Neural cell (in vitro differentiated cells): ENCODE data around the gene AGAP3. TPM values are rescaled to one million over a fixed set of nuclear protein-coding genes. Genes with fewer than 3 reads are reported as not detected.

ENCODE experiments used
- H2AFZ ChIP-seq: fragments of 200-600, 300-800 bp; sonication (generic), shearing (Covaris generic); 2 replicates; pipeline ENCODE4 v1.6.0; 2014; ENCODE audit warnings: low read depth, mild to moderate bottlenecking, antibody characterized with exemption, low read length, moderate library complexity
- H3F3A ChIP-seq: fragments of 200-600 bp; shearing (Covaris generic); 2 replicates; pipeline ENCODE4 v1.6.1; 2016; ENCODE audit warnings: mild to moderate bottlenecking, moderate library complexity, mixed read lengths, antibody characterized with exemption, low read length; ENCODE audit not compliant: insufficient read depth, poor library complexity, severe bottlenecking
- H3K27ac ChIP-seq: fragments of 200-600, 300-800 bp; sonication (generic), shearing (Covaris generic); 2 replicates; pipeline ENCODE4 v1.5.1; 2014; ENCODE audit warnings: mild to moderate bottlenecking, low read length, moderate library complexity
- H3K27me3 ChIP-seq: fragments of 300-800, 200-600 bp; sonication (generic), shearing (Covaris generic); 2 replicates; pipeline ENCODE4 v1.6.0; 2014; ENCODE audit warnings: mild to moderate bottlenecking, low read depth, low read length, moderate library complexity; ENCODE audit not compliant: insufficient read depth
- H3K36me3 ChIP-seq: fragments of 300-800, 200-600 bp; sonication (generic), shearing (Covaris generic); 2 replicates; pipeline ENCODE4 v1.5.1; 2014; ENCODE audit warnings: mild to moderate bottlenecking, antibody characterized with exemption, low read length, moderate library complexity; ENCODE audit not compliant: insufficient read depth
- H3K4me2 ChIP-seq: fragments of 300-800, 200-600 bp; sonication (generic), shearing (Covaris generic); 2 replicates; pipeline ENCODE4 v1.6.0; 2014; ENCODE audit warnings: mild to moderate bottlenecking, low read length
- H3K4me3 ChIP-seq: fragments of 300-800, 200-600 bp; sonication (generic), shearing (Covaris generic); 2 replicates; pipeline ENCODE4 v1.5.1; 2014; ENCODE audit warnings: mild to moderate bottlenecking, low read length, moderate library complexity
- H3K79me2 ChIP-seq: fragments of 200-600 bp; shearing (Covaris generic); replicated peaks from 2 replicates; pipeline ENCODE4 v1.6.0; 2014; ENCODE audit warnings: mild to moderate bottlenecking, low read length, moderate library complexity; ENCODE audit not compliant: insufficient read depth
- H3K9ac ChIP-seq: fragments of 300-800, 200-600 bp; sonication (generic), shearing (Covaris generic); 2 replicates; pipeline ENCODE4 v1.6.1; 2016; ENCODE audit warnings: mild to moderate bottlenecking, low read length, mixed read lengths
- H3K9me2 ChIP-seq: fragments of 200-600 bp; shearing (Covaris generic); 2 replicates; pipeline ENCODE4 v1.6.1; 2016; ENCODE audit warnings: mild to moderate bottlenecking, low read length, mixed read lengths; ENCODE audit not compliant: insufficient read depth
- H3K9me3 ChIP-seq: fragments of 200-600, 300-800 bp; sonication (generic), shearing (Covaris generic); 2 replicates; pipeline ENCODE4 v1.6.1; 2016; ENCODE audit warnings: mild to moderate bottlenecking, mixed run types, low read length, moderate library complexity, mixed read lengths
- H4K20me1 ChIP-seq: fragments of 200-600 bp; shearing (Covaris generic); 2 replicates; pipeline ENCODE4 v1.6.1; 2016; ENCODE audit warnings: mild to moderate bottlenecking, mixed run types; ENCODE audit not compliant: insufficient read depth
- EP300 ChIP-seq: fragments of 450-650 bp; conservative IDR thresholded peaks from 2 replicates; pipeline ENCODE4 v1.6.1; 2014; ENCODE audit warnings: antibody characterized with exemption, mild to moderate bottlenecking, moderate library complexity; ENCODE audit not compliant: poor library complexity, severe bottlenecking
- EZH2 ChIP-seq: fragments of 200-600, 300-800 bp; shearing (Covaris generic), sonication (generic); IDR thresholded peaks from 2 replicates; pipeline ENCODE4 v1.6.1; 2014; ENCODE audit warnings: antibody characterized with exemption, low read length, borderline replicate concordance, mild to moderate bottlenecking; ENCODE audit not compliant: insufficient read depth, poor library complexity, severe bottlenecking
- MXI1 ChIP-seq: fragments of 450-650 bp; conservative IDR thresholded peaks from 2 replicates; pipeline ENCODE4 v1.6.1; 2014; ENCODE audit warnings: antibody characterized with exemption, mild to moderate bottlenecking; ENCODE audit not compliant: poor library complexity, severe bottlenecking
- POLR2AphosphoS5 ChIP-seq: IDR thresholded peaks from 2 replicates; pipeline ENCODE4 v1.6.1; 2012
- RAD21 ChIP-seq: fragments of 450-650 bp; conservative IDR thresholded peaks from 2 replicates; pipeline ENCODE4 v1.6.1; 2014; ENCODE audit warnings: antibody characterized with exemption, mild to moderate bottlenecking, moderate library complexity
- REST ChIP-seq: IDR thresholded peaks from 2 replicates; pipeline ENCODE4 v1.6.1; 2012; ENCODE audit warnings: borderline replicate concordance
- SMC3 ChIP-seq: fragments of 450-650 bp; conservative IDR thresholded peaks from 2 replicates; pipeline ENCODE4 v1.6.1; 2014; ENCODE audit warnings: antibody characterized with exemption, mild to moderate bottlenecking, moderate library complexity; ENCODE audit not compliant: poor library complexity
- TAF1 ChIP-seq: IDR thresholded peaks from 2 replicates; pipeline ENCODE4 v1.6.1; 2012; ENCODE audit warnings: low read depth
- polyA plus RNA-seq: library from polyadenylated mRNA; depleted of rRNA; stranded (reverse); fragments of >200 nt; gene quantifications from 2 replicates; pipeline ENCODE4 v1.2.3, GENCODE V29; 2014
- TF ChIP-seq, protein P1 (sequence below): fragments of 450-650 bp; IDR thresholded peaks from 2 replicates; pipeline ENCODE4 v1.5.1; 2014; ENCODE audit warnings: antibody characterized with exemption, mild to moderate bottlenecking, moderate library complexity; ENCODE audit not compliant: poor library complexity, severe bottlenecking

The AGAP3 gene
- polyA plus RNA-seq, 1 donor from 2014 or later = 117 TPM

GRCh38 chr7:151123822-151124464 is 37.7 kb downstream of the AGAP3 start:
- TF ChIP-seq POLR2AphosphoS5 = no peak
- peak; percentile 95 for TF ChIP-seq SMC3
- TF ChIP-seq TAF1 = no peak
- TF ChIP-seq REST = no peak
- peak; percentile 95 for TF ChIP-seq RAD21
- TF ChIP-seq, protein P1, sequence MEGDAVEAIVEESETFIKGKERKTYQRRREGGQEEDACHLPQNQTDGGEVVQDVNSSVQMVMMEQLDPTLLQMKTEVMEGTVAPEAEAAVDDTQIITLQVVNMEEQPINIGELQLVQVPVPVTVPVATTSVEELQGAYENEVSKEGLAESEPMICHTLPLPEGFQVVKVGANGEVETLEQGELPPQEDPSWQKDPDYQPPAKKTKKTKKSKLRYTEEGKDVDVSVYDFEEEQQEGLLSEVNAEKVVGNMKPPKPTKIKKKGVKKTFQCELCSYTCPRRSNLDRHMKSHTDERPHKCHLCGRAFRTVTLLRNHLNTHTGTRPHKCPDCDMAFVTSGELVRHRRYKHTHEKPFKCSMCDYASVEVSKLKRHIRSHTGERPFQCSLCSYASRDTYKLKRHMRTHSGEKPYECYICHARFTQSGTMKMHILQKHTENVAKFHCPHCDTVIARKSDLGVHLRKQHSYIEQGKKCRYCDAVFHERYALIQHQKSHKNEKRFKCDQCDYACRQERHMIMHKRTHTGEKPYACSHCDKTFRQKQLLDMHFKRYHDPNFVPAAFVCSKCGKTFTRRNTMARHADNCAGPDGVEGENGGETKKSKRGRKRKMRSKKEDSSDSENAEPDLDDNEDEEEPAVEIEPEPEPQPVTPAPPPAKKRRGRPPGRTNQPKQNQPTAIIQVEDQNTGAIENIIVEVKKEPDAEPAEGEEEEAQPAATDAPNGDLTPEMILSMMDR = peak; percentile 99
- no peak for TF ChIP-seq EP300
- TF ChIP-seq MXI1 = no peak
- TF ChIP-seq EZH2 = no peak
- H4K20me1 ChIP-seq = peaks cover 13% of the 10 kb centered on the region
- no peaks in the 10 kb centered on the region for H3K9me3 ChIP-seq
- no peaks in the 10 kb centered on the region for H3K36me3 ChIP-seq
- no peaks in the 10 kb centered on the region for H3K27me3 ChIP-seq
- H2AFZ ChIP-seq = no peak overlapping the region
- H3F3A ChIP-seq = peaks cover 4% of the 10 kb centered on the region
- no peak overlapping the region for H3K4me3 ChIP-seq
- H3K79me2 ChIP-seq = no peaks in the 10 kb centered on the region
- H3K9ac ChIP-seq = no peak overlapping the region
- H3K4me2 ChIP-seq = no peak overlapping the region
- H3K27ac ChIP-seq = no peak overlapping the region
- H3K9me2 ChIP-seq = no peaks in the 10 kb centered on the region

DNA sequence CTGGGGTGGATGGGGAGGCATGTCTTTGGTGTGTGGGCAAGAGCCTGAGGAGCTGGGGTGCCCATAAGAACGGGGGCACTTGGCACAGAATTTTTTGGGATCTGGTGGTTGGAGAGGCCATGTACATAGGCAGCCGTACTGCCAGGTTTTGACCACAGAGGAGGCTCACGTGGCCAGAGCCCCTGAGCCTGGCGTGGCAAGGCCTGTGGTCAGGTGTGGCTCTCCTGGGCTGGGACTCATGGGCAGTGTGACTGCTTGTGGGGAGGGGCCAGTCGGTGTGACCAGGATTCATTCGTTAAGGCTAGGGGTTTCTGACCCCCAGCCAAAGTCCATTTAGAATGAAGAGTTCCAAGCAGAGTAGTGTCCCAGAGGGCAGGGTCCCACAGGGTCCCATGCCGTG is 38.2 kb downstream of the AGAP3 start:
- Histone ChIP-seq H2AFZ (no peak overlapping the region), H4K20me1 (peaks cover 13% of the 10 kb centered on the region), H3K4me3 (no peak overlapping the region), H3K4me2 (no peak overlapping the region), H3K9me2 (no peaks in the 10 kb centered on the region), H3K27ac (no peak overlapping the region), H3F3A (peaks cover 4% of the 10 kb centered on the region), H3K9me3 (no peaks in the 10 kb centered on the region), H3K36me3 (no peaks in the 10 kb centered on the region), H3K79me2 (no peaks in the 10 kb centered on the region), H3K27me3 (no peaks in the 10 kb centered on the region), H3K9ac (no peak overlapping the region)
- TF ChIP-seq POLR2AphosphoS5 = no peak
- TF ChIP-seq RAD21 = no peak
- TF ChIP-seq SMC3 = no peak
- no peak for TF ChIP-seq EZH2
- no peak for TF ChIP-seq EP300
- TF ChIP-seq MXI1 = no peak
- TF ChIP-seq TAF1 = no peak
- TF ChIP-seq REST = no peak
- TF ChIP-seq, protein P1 = no peak
